ENCODE data around the gene TC2N.

Gene TC2N

DNA sequence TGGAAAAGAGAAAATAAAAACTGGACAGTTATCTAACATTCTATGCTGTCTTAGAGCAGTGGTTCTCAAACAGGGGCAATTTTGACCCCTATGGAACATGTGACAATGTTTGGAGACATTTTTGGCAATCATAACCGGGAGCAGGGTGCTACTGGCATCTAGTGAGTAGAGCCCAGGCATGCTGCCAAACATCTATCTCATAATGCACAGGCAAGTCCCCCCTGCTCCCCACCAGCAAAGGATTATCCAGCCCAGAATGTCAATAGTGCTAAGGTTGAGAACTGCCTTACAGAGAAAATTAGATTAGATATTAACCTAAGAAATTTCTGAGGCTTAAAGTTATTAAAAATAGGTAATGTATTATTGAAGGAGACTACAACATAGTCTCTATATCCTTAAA is 112.5 kb downstream of the TC2N start:
- Histone ChIP-seq H3K27me3 (ENCODE audit: control insufficient read depth in 1 of 2, insufficient read depth in 2 of 2, low read length in 2 of 2) (no peaks in the 10 kb centered on the region), H3K9me3 (ENCODE audit: control insufficient read depth in 2 of 2, low read length in 2 of 2) (peaks cover 2 to 5% of the 10 kb centered on the region in 2 donors), H3K9ac (ENCODE audit: low read length in 2 of 2) (no peak overlapping the region), H3K27ac (ENCODE audit: low read length) (no peak overlapping the region), H3K4me1 (ENCODE audit: control insufficient read depth, insufficient read depth, low read length) (no peaks in the 10 kb centered on the region), H3K36me3 (ENCODE audit: control insufficient read depth in 2 of 2, insufficient read depth in 2 of 2, low read length in 2 of 2) (no peaks in the 10 kb centered on the region), H3K4me3 (ENCODE audit: low read length in 2 of 2) (no peak overlapping the region)

DNA sequence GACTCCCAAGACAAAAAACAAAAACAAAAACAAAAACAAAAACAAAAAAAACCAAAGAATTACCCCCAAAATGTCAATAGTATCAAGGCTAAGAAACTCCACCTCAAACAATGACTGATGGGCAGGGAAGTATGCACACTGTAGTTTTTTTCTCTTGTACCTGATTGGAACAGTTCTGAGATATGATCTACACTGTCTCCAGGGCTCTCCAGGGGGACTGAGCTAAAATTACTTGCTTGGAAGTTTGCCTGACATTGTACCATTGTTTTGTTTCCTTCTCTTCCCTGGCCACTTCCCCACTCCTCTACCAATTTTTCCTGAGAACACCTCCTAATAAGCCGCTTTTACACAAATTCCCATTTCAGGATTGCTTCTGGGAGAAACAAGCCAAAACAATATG is 113.2 kb downstream of the TC2N start:
- no peaks in the 10 kb centered on the region for H3K36me3 ChIP-seq (ENCODE audit: control insufficient read depth in 2 of 2, insufficient read depth in 2 of 2, low read length in 2 of 2)
- no peak overlapping the region for H3K4me3 ChIP-seq (ENCODE audit: low read length in 2 of 2)
- H3K27ac ChIP-seq (ENCODE audit: low read length), result no peak overlapping the region
- H3K27me3 ChIP-seq (ENCODE audit: control insufficient read depth in 1 of 2, insufficient read depth in 2 of 2, low read length in 2 of 2), result no peaks in the 10 kb centered on the region
- no peak overlapping the region for H3K9ac ChIP-seq (ENCODE audit: low read length in 2 of 2)
- no peaks in the 10 kb centered on the region for H3K4me1 ChIP-seq (ENCODE audit: control insufficient read depth, insufficient read depth, low read length)
- H3K9me3 ChIP-seq (ENCODE audit: control insufficient read depth in 2 of 2, low read length in 2 of 2), result peaks cover under 1% of the 10 kb centered on the region in 2 donors

DNA sequence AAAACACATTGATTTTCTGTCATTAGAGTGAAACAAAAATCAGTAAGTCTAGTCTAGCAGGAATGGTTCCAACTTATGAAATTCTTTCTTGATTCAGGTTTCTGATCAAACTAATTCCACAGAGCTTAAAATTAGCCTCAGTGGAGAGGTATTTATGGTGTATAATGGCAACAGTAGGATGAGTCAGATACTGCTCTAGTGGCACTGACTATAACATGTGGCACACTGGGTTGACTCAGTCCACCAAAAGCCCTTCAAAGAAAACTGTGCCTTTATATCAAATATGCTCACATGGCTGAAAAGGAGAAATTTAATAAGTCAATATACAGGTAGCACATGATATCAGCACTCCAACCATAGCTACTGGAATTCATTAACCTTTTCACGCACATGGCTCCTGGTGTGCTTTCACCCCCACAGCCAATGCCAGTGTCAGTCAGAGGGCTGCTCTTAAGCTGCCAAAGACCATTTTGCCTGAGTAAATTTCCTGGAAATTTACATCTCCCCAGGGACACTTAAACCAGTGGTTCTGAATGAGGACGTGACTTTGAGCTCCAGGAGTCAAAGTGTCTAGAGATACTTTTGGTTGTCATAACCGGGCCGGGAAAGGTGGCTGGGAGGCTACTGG is 113.7 kb downstream of the TC2N start:
- Histone ChIP-seq H3K4me3 (ENCODE audit: low read length in 2 of 2) (no peak overlapping the region), H3K27ac (ENCODE audit: low read length) (no peak overlapping the region), H3K36me3 (ENCODE audit: control insufficient read depth in 2 of 2, insufficient read depth in 2 of 2, low read length in 2 of 2) (no peaks in the 10 kb centered on the region), H3K9ac (ENCODE audit: low read length in 2 of 2) (no peak overlapping the region), H3K27me3 (ENCODE audit: control insufficient read depth in 1 of 2, insufficient read depth in 2 of 2, low read length in 2 of 2) (no peaks in the 10 kb centered on the region), H3K4me1 (ENCODE audit: control insufficient read depth, insufficient read depth, low read length) (no peaks in the 10 kb centered on the region), H3K9me3 (ENCODE audit: control insufficient read depth in 2 of 2, low read length in 2 of 2) (no peaks in the 10 kb centered on the region)

DNA sequence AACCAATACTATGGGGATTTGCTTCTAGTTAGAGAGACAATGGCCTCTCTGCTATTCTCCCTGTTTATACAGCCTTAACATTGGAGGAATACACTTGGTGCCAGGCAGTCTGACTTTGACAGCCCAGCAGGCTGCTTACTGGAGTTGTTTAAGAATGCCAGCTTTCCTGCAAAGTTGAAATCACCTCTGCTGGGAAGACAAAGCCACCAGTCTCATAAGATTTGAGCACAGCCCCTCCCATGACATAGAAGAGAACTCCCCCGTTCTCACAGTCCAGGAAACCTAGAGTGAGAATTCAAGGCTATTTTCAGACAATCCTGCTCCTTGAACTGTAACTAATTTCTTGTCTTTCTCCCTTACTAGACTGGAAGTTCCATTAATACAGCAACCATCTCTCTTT is 114.4 kb downstream of the TC2N start:
- H3K27ac ChIP-seq (ENCODE audit: low read length), result no peak overlapping the region
- H3K36me3 ChIP-seq (ENCODE audit: control insufficient read depth in 2 of 2, insufficient read depth in 2 of 2, low read length in 2 of 2), result no peaks in the 10 kb centered on the region
- H3K27me3 ChIP-seq (ENCODE audit: control insufficient read depth in 1 of 2, insufficient read depth in 2 of 2, low read length in 2 of 2), result no peaks in the 10 kb centered on the region
- no peaks in the 10 kb centered on the region for H3K4me1 ChIP-seq (ENCODE audit: control insufficient read depth, insufficient read depth, low read length)
- H3K9me3 ChIP-seq (ENCODE audit: control insufficient read depth in 2 of 2, low read length in 2 of 2), result no peaks in the 10 kb centered on the region
- H3K4me3 ChIP-seq (ENCODE audit: low read length in 2 of 2), result no peak overlapping the region
- H3K9ac ChIP-seq (ENCODE audit: low read length in 2 of 2), result no peak overlapping the region

DNA sequence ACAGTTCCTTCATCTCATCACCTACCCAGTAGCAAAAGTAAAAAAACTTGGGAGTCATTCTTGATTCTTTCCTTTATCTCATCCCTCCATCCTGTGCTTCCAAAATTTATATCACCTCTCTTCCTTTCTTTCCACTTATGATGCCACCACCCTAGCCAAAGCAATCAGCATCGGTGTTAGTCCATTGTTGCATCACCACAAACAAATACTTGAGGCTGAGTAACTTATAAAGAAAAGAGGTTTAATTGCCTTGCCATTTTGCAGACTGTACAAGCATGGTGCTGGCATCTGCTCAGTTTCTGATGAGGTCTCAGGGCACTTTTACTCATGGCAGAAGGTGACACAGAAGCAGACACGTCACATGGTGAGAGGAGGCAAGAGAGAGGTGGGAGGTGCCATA is 115.6 kb downstream of the TC2N start:
- Histone ChIP-seq H3K9me3 (ENCODE audit: control insufficient read depth in 2 of 2, low read length in 2 of 2) (no peaks in the 10 kb centered on the region), H3K27ac (ENCODE audit: low read length) (no peak overlapping the region)

DNA sequence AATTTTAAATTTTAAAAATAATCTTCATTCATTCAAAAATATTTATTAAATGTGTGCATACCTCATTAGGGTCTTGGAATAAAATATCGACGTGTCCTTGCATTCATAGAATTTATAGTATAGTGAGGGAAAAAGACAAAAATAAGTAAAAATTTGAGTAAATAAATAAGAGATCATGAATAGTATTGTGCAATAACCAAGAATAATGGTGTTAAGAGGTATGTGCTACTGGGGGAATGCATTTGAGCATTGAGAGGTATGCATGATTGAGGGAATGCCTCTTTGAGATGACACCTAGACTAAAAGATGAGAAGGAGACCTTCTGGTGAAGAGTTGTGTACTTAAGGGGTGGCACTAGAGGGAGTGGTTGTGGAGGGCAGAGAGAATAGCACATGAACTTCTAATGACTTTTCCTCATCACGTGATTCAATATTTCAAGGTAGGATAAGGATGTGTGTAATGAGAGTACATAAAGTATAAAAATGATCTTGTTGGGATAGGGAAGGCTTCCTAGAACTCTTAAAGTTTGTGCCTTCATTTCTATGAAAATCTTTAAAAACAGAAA is 116.6 kb downstream of the TC2N start:
- H3K4me3 ChIP-seq (ENCODE audit: low read length in 2 of 2), result no peak overlapping the region
- no peaks in the 10 kb centered on the region for H3K36me3 ChIP-seq (ENCODE audit: control insufficient read depth in 2 of 2, insufficient read depth in 2 of 2, low read length in 2 of 2)
- H3K27ac ChIP-seq (ENCODE audit: low read length), result no peak overlapping the region
- no peaks in the 10 kb centered on the region for H3K9me3 ChIP-seq (ENCODE audit: control insufficient read depth in 2 of 2, low read length in 2 of 2)
- H3K9ac ChIP-seq (ENCODE audit: low read length in 2 of 2), result no peak overlapping the region
- no peaks in the 10 kb centered on the region for H3K4me1 ChIP-seq (ENCODE audit: control insufficient read depth, insufficient read depth, low read length)
- no peaks in the 10 kb centered on the region for H3K27me3 ChIP-seq (ENCODE audit: control insufficient read depth in 1 of 2, insufficient read depth in 2 of 2, low read length in 2 of 2)

More for the DNA sequence above, 115.6 kb downstream of the TC2N start:
- Histone ChIP-seq H3K4me3 (ENCODE audit: low read length in 2 of 2) (no peak overlapping the region), H3K4me1 (ENCODE audit: control insufficient read depth, insufficient read depth, low read length) (no peaks in the 10 kb centered on the region), H3K9ac (ENCODE audit: low read length in 2 of 2) (no peak overlapping the region), H3K27me3 (ENCODE audit: control insufficient read depth in 1 of 2, insufficient read depth in 2 of 2, low read length in 2 of 2) (no peaks in the 10 kb centered on the region), H3K36me3 (ENCODE audit: control insufficient read depth in 2 of 2, insufficient read depth in 2 of 2, low read length in 2 of 2) (no peaks in the 10 kb centered on the region)

DNA sequence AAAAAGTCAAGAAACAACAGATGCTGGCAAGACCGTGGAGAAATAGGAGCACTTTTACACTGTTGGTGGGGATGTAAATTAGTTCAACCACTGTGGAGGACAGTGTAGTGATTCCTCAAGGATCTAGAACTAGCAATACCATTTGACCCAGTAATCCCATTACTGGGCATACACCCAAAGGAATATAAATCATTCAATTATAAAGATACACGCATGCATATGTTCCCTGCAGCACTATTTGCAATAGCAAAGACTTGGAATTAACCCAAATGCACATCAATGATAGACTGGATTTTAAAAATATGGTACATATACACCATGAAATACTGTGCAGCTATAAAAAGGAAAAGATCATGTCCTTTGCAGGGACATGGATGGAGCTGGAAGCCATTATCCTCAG is 117.5 kb downstream of the TC2N start:
- H3K4me3 ChIP-seq (ENCODE audit: low read length in 2 of 2), result no peak overlapping the region
- no peaks in the 10 kb centered on the region for H3K27me3 ChIP-seq (ENCODE audit: control insufficient read depth in 1 of 2, insufficient read depth in 2 of 2, low read length in 2 of 2)
- H3K4me1 ChIP-seq (ENCODE audit: control insufficient read depth, insufficient read depth, low read length), result no peaks in the 10 kb centered on the region
- no peak overlapping the region for H3K9ac ChIP-seq (ENCODE audit: low read length in 2 of 2)
- no peaks in the 10 kb centered on the region for H3K36me3 ChIP-seq (ENCODE audit: control insufficient read depth in 2 of 2, insufficient read depth in 2 of 2, low read length in 2 of 2)
- H3K27ac ChIP-seq (ENCODE audit: low read length), result no peak overlapping the region
- H3K9me3 ChIP-seq (ENCODE audit: control insufficient read depth in 2 of 2, low read length in 2 of 2), result no peaks in the 10 kb centered on the region

DNA sequence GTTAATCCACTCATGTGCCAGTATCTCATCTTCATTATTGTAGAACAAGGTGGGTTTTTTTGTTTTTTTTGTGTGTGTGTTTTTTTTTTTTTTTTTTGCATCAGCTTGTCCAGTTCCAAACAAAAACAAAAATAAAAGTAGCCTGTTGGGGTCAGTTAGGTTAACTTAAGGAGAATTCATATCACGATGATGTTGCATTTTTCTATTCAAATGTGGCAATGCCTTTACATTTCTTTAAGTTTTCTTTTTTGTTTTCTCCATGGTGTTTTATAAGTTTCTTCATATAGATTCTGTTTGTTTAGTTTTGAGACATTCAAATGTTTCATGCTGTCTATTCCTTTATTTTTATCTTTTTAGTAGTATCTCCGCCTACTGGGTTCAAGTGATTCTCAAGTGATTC is 119.3 kb downstream of the TC2N start:
- Histone ChIP-seq H3K9me3 (ENCODE audit: control insufficient read depth in 2 of 2, low read length in 2 of 2) (no peaks in the 10 kb centered on the region), H3K27ac (ENCODE audit: low read length) (no peak overlapping the region), H3K9ac (ENCODE audit: low read length in 2 of 2) (no peak overlapping the region), H3K36me3 (ENCODE audit: control insufficient read depth in 2 of 2, insufficient read depth in 2 of 2, low read length in 2 of 2) (no peaks in the 10 kb centered on the region), H3K4me1 (ENCODE audit: control insufficient read depth, insufficient read depth, low read length) (no peaks in the 10 kb centered on the region), H3K4me3 (ENCODE audit: low read length in 2 of 2) (no peak overlapping the region), H3K27me3 (ENCODE audit: control insufficient read depth in 1 of 2, insufficient read depth in 2 of 2, low read length in 2 of 2) (no peaks in the 10 kb centered on the region)

DNA sequence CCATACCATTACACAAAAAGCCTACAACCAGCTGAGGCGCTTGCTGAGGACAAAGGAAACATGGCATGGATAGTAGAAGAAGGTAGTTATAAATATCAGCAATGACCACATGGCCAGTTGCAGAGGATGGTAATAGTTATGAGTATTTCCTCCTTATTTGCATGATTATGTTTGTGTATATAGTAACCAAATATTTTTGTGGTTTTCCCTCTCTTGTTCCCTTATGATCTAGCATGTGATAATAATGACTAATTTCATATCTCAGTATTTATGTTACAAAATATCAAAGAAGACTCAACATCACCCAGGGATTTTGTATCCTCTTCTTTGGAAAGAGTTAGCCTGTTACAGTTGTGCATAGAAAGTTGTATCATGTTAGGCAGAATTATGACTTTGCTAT is 122.0 kb downstream of the TC2N start:
- Histone ChIP-seq H3K4me3 (ENCODE audit: low read length in 2 of 2) (no peak overlapping the region), H3K9ac (ENCODE audit: low read length in 2 of 2) (no peak overlapping the region), H3K9me3 (ENCODE audit: control insufficient read depth in 2 of 2, low read length in 2 of 2) (no peaks in the 10 kb centered on the region), H3K27ac (ENCODE audit: low read length) (no peak overlapping the region), H3K27me3 (ENCODE audit: control insufficient read depth in 1 of 2, insufficient read depth in 2 of 2, low read length in 2 of 2) (no peaks in the 10 kb centered on the region), H3K4me1 (ENCODE audit: control insufficient read depth, insufficient read depth, low read length) (no peaks in the 10 kb centered on the region), H3K36me3 (ENCODE audit: control insufficient read depth in 2 of 2, insufficient read depth in 2 of 2, low read length in 2 of 2) (no peaks in the 10 kb centered on the region)

DNA sequence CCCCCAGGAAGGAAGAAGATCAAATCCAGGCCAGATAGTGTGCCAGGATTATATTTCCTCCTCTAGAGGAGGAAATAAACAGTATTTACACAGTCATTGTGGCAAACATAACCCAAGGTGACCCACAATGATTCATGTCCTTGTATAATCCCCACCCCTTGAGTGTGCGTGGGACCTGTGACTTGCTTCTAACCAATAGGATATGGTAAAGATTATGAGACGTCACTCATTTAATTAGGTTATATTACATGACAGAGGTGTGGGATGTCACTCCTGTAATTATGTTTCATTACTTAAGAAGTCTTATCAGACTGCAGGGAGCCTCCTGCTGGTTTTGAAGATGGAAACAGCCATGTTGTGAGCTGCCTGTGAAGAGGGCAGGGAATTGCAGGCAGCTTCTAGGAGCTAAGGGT is 123.3 kb downstream of the TC2N start:
- Histone ChIP-seq H3K36me3 (ENCODE audit: control insufficient read depth in 2 of 2, insufficient read depth in 2 of 2, low read length in 2 of 2) (no peaks in the 10 kb centered on the region), H3K4me1 (ENCODE audit: control insufficient read depth, insufficient read depth, low read length) (no peaks in the 10 kb centered on the region), H3K9ac (ENCODE audit: low read length in 2 of 2) (no peak overlapping the region), H3K27ac (ENCODE audit: low read length) (no peak overlapping the region), H3K9me3 (ENCODE audit: control insufficient read depth in 2 of 2, low read length in 2 of 2) (no peaks in the 10 kb centered on the region), H3K4me3 (ENCODE audit: low read length in 2 of 2) (no peak overlapping the region), H3K27me3 (ENCODE audit: control insufficient read depth in 1 of 2, insufficient read depth in 2 of 2, low read length in 2 of 2) (no peaks in the 10 kb centered on the region)

DNA sequence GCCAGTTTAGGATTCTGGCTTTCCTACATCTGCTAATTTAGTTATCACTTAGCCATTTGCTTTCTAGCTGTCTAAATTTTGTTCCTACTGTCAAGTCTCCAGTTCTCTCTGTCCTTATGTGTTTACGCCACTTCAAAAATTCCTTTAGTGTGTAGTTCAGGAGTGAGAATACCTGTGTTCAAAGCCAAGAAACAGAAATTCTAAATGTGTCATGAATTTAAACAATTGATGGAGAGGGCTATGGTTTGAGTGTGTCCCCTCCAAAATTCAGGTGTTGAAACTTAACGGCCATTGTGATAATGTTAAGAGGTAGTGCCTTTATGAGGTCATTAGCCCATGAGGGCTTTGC is 124.1 kb downstream of the TC2N start:
- Histone ChIP-seq H3K4me1 (ENCODE audit: control insufficient read depth, insufficient read depth, low read length) (no peaks in the 10 kb centered on the region), H3K36me3 (ENCODE audit: control insufficient read depth in 2 of 2, insufficient read depth in 2 of 2, low read length in 2 of 2) (no peaks in the 10 kb centered on the region), H3K27me3 (ENCODE audit: control insufficient read depth in 1 of 2, insufficient read depth in 2 of 2, low read length in 2 of 2) (no peaks in the 10 kb centered on the region), H3K4me3 (ENCODE audit: low read length in 2 of 2) (no peak overlapping the region), H3K9ac (ENCODE audit: low read length in 2 of 2) (no peak overlapping the region), H3K27ac (ENCODE audit: low read length) (no peak overlapping the region), H3K9me3 (ENCODE audit: control insufficient read depth in 2 of 2, low read length in 2 of 2) (no peaks in the 10 kb centered on the region)

Data from stomach smooth muscle (tissue), 2 donors.